HG02840 (cell line): ENCODE measurements around the gene AAR2.

Experiments used
- ATAC-seq: cut with Tn5 transposase; IDR thresholded peaks from one replicate; pipeline ENCODE4 v1.9.1; 2021; ENCODE audit warnings: mild to moderate bottlenecking, moderate library complexity, moderate number of reproducible peaks; ENCODE audit not compliant: unreplicated experiment, low FRiP score

The AAR2 gene

GRCh38 chr20:36216314-36217025, 19.8 kb upstream of the AAR2 start:
- no peak for ATAC-seq

- no peak for ATAC-seq
Observed at GRCh38 chr20:36217226-36217625, 19.1 kb upstream of the AAR2 start.

- no peak for ATAC-seq
Observed at GRCh38 chr20:36218380-36219064, 17.8 kb upstream of the AAR2 start.

- ATAC-seq, result no peak
Observed at GRCh38 chr20:36219671-36220220, 16.5 kb upstream of the AAR2 start.

DNA sequence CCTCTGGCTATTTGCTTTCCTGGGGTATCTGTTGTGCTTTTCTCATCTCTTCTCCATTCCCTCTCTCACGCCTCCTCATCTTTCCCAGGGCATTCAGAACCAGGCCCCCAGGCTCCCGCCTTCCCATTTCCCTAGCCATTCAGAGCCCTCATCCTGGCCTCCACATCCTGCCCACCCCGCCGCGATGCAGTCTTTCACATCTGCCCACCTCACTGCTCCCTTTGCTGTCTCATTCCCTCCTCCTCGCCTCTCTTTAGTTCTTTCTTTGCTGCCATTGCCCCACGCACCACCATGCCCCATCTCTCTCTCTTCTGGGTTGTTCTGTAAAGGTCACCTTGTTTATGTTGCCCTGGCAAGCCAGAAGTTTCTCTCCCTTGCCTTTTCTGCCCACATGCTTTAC, 10.6 kb upstream of the AAR2 start:
- ATAC-seq, result no peak

DNA sequence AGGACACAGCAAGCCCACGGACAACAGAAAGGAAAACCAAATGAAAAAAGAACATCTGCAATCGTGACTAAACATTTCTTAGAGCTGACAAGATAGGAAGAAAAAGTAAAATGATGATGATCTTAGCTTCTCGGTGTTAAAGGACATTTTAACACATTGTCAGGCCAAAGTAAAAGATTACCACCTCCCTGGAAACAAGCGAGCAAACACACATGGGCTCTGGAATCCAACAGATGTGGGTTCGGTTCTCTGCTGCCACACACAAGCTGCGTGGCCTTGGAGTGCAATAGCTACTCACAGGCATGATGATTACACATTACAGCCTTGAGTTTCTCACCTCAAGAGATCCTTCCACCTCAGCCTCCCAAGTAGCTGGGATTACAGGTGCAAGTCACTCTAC, 7.5 kb upstream of the AAR2 start:
- no peak for ATAC-seq

DNA sequence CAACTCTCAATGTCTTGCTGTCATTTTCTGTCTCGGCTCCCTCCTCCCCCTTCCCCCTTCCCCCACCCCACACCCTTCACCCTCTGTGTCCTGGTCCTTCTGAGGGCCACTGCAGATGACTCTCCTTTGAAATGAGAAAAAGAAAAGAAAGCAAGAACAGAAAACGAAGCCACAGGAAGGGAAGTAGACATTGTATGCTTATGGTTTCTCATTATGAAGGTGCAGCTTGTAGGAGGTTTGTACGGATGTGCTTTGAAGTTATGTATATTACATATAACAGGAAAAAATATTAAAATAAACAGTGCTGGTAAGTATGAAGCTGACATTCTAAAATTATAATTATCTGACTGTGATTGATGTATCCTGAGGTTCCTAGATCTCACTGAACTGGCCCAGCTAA, 6.3 kb upstream of the AAR2 start:
- ATAC-seq, result no peak

- no peak for ATAC-seq
Observed at GRCh38 chr20:36231331-36231730, 4.9 kb upstream of the AAR2 start.

GRCh38 chr20:36234771-36235320, 1.4 kb upstream of the AAR2 start:
- no peak for ATAC-seq

- ATAC-seq, result no peak
Observed at GRCh38 chr20:36236786-36237121, 476 bp downstream of the AAR2 start.

DNA sequence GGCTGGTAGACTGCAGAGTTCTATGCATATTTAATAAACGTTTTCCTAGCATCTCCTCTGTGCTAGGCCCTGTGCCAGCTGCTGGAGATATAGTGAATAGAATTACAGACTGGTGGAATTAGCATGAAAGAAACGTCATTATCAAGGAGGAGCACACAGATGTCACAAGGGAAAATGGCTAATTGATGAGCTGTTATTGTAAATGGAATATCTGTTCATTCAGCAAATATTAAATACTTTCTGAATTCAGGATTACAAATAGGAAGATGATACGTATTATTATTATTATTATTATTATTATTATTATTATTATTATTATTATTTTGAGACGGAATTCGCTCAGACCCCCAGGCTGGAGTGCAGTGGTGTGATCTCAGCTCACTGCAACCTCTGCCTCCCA, 1.2 kb downstream of the AAR2 start:
- no peak for ATAC-seq

GRCh38 chr20:36238153-36238552, 1.9 kb downstream of the AAR2 start:
- ATAC-seq, result no peak

- no peak for ATAC-seq
Observed at GRCh38 chr20:36238760-36239159, 2.5 kb downstream of the AAR2 start.

GRCh38 chr20:36240076-36240475, 3.8 kb downstream of the AAR2 start:
- ATAC-seq, result no peak

GRCh38 chr20:36241678-36242077, 5.4 kb downstream of the AAR2 start:
- no peak for ATAC-seq

DNA sequence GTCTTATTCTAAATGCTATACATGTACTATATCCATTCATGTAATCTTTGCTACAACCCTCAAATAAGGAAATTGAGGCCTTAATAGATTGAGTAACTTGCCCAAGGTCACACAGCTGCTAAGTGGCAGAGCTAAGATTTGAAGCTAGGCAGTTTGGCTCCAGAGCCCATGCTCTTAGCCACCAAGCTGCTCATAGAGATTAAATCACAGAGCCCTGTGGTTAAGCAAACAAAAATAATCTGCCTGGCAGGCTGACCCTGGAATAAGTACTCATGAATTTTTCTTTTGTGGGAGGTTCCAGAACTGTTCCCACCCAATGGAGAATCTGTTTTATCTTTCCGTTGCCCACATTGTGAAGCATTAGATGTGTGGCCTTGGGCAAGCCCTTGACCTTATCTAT, 7.4 kb downstream of the AAR2 start:
- no peak for ATAC-seq

DNA sequence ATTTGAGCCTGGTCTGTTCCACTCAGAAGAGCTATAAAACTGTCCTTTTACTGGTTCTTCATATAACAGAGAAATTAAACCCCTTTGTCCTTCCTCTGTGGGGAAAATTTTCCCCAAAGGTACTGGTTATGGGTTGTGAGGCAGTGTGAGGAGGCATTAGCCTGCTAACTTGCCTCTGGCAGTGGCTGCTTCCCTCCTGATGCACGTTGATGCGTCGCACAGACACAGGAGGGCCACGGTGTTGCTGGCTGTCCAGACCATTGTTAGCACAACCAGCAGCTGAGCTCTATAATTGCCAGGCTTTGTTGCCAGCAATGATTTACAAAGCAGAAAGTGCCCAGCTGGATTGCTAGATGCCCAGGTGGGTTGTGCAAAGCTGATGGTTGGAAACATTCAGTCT, 10.1 kb downstream of the AAR2 start:
- ATAC-seq, result no peak

DNA sequence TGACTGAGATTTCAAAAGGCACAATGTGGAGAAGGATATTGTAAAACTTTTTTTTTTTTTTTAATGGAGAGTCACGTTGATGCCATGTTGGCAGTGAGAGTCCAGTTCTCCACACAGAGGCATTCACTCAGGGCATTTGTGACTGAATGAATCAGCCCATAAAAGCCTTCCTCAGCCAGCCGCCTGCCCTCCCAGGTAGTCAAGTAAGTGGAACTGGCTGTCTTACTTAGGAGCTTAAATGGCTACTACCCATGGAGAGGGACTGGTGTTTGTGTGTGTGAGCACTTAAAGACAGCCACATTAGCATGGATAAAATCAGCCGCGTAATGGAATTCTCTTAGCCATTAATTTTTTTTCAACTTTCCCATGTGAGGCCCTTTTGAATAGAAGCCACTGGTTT, 12.6 kb downstream of the AAR2 start:
- no peak for ATAC-seq

DNA sequence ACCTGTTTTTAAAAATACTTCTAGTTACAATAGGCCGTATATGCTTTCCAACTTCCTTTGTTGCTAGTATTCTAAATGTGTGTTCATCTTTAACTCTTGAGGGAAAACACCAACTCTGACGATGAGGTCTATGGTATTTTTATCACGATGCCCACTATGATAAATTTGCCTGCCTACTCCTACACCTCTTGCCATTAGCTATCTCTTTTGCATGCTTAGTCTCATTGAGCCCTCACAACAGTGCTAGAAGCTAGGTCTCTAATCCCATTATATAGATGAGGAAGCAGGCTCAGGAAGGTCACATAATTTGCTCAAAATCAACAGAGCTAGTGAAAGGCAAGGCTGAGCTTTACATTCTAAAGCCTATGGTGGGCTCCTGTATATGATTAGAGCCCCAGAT, 13.2 kb downstream of the AAR2 start:
- no peak for ATAC-seq

DNA sequence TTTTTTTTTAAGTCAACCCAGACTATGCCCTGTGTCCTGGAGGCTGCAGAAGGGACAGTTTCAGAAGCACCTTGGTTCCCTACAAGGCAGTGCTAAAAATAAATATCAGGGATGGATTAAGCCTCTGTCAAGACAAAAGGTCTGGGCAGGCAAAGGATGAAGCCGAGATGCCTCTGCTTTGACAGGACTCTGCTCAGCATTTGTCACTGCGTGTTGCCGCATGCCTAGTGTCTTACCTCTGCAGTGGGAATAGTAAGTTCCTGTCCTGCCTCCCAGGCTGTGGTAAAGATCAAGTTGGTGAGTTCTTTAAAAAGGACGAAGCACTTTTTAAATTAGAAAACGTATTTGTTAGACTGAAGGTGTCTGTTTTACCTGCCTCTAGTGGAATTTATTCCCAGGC, 15.1 kb downstream of the AAR2 start:
- ATAC-seq, result no peak

GRCh38 chr20:36252511-36252910, 16.2 kb downstream of the AAR2 start:
- ATAC-seq, result no peak

DNA sequence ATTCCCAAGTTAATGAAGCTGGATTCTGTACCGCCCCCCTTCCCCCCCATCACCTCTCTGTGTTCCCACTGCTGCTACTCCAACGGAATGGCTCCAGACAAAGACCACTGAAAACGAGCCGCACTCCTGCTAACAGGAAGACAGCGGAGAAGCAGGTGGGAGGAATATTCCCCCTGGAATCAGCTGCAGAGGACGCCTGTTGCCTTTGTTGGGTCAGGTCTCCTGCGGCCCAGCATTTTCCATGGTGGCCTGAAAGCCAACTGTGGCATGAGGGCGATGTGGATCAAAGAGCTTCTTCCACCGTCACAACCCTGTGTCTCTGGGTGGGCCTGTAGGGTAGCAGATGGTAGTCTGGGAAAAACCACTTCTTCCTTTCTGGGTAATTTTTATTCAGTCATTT, 16.8 kb downstream of the AAR2 start:
- ATAC-seq, result no peak
